ENCODE results near the gene COLQ.
"Not testable (repeated sequence)": the region's sequence is repeated elsewhere in the genome, so short reads cannot be mapped to it uniquely, and the experiment has no call there.

The COLQ gene

GRCh38 chr3:15486979-15487378, 34.5 kb downstream of the COLQ start:
- DNase-seq: no peak

- no peak for DNase-seq
These were observed 35.5 kb downstream of the COLQ start for GRCh38 chr3:15486020-15486419.

- not testable (repeated sequence) for DNase-seq
These were observed 37.0 kb downstream of the COLQ start for GRCh38 chr3:15484551-15484950.

- no peak for DNase-seq
These were observed 41.9 kb downstream of the COLQ start for GRCh38 chr3:15479400-15480224.

- DNase-seq: no peak
These were observed 42.9 kb downstream of the COLQ start for GRCh38 chr3:15478640-15478979.

GRCh38 chr3:15477951-15478639, 43.4 kb downstream of the COLQ start:
- DNase-seq: no peak

- no peak for DNase-seq
These were observed 45.1 kb downstream of the COLQ start for GRCh38 chr3:15476378-15476777.

- no peak for DNase-seq
These were observed 46.3 kb downstream of the COLQ start for GRCh38 chr3:15475161-15475560.

GRCh38 chr3:15471861-15472260, 49.6 kb downstream of the COLQ start:
- DNase-seq: no peak

- DNase-seq: no peak
These were observed 50.7 kb downstream of the COLQ start for GRCh38 chr3:15470849-15471248.

GRCh38 chr3:15470261-15470660, 51.2 kb downstream of the COLQ start:
- no peak for DNase-seq

GRCh38 chr3:15467227-15468181, 54.0 kb downstream of the COLQ start:
- DNase-seq: no peak

- DNase-seq: no peak
These were observed 55.5 kb downstream of the COLQ start for GRCh38 chr3:15465876-15466585.

- no peak for DNase-seq
These were observed 59.1 kb downstream of the COLQ start for GRCh38 chr3:15462451-15462850.

- peak; percentile 20 for DNase-seq
These were observed 60.5 kb downstream of the COLQ start for GRCh38 chr3:15460891-15461531.

GRCh38 chr3:15458212-15458780, 63.2 kb downstream of the COLQ start:
- no peak for DNase-seq

- not testable (repeated sequence) for DNase-seq
These were observed 64.6 kb downstream of the COLQ start for GRCh38 chr3:15456915-15457314.

- no peak for DNase-seq
These were observed 65.2 kb downstream of the COLQ start for GRCh38 chr3:15456321-15456720.

- DNase-seq: no peak
These were observed 65.8 kb downstream of the COLQ start for GRCh38 chr3:15455756-15456155.

- no peak for DNase-seq
These were observed 66.5 kb downstream of the COLQ start for GRCh38 chr3:15454965-15455364.

- no peak for DNase-seq
These were observed 67.4 kb downstream of the COLQ start for GRCh38 chr3:15453991-15454625.

Data from activated effector memory CD4-positive, alpha-beta T cell treated with Interleukin-2 at 50 U/mL for 16 hours (primary cell).